CD14-positive monocyte (primary cell): Measurements from ENCODE around the gene RBMS1. TPM values are rescaled to one million over a fixed set of nuclear protein-coding genes. Genes with fewer than 3 reads are reported as not detected.

ENCODE experiments used
- DNase-seq, 3 donors: peaks; one replicate each; pipeline ENCODE4 v3.0.0-alpha.2; 2011 to 2022
- H2AFZ ChIP-seq: 2 replicates; pipeline ENCODE4 v1.6.0; 2012; ENCODE audit warnings: mild to moderate bottlenecking, low read depth, low read length, inconsistent platforms; ENCODE audit not compliant: insufficient read depth, poor library complexity, severe bottlenecking
- H3K27ac ChIP-seq, 2 donors: 1 replicate in 1 of 2; 2 replicates in 1 of 2; pipeline ENCODE4 v1.5.1; 2012 to 2013; ENCODE audit warnings: low read length in 2 of 2, control low read depth in 1 of 2, inconsistent platforms in 1 of 2, low read depth in 1 of 2, mild to moderate bottlenecking in 1 of 2
- H3K27me3 ChIP-seq, 2 donors: one replicate each; pipeline versions ENCODE4 v1.6.0 to v1.6.1; 2011 to 2013; ENCODE audit warnings: low read length in 2 of 2; ENCODE audit not compliant: control insufficient read depth in 2 of 2, insufficient read depth in 2 of 2
- H3K36me3 ChIP-seq, 2 donors: replicated peaks in 1 of 2; 1 replicate in 1 of 2; 2 replicates in 1 of 2; pipeline versions ENCODE4 v1.5.1 to v1.6.1; 2012 to 2013; ENCODE audit warnings: low read length in 2 of 2, control low read depth in 1 of 2, inconsistent platforms in 1 of 2, mild to moderate bottlenecking in 1 of 2; ENCODE audit not compliant: insufficient read depth in 2 of 2, control insufficient read depth in 1 of 2
- H3K4me1 ChIP-seq, 2 donors: 1 replicate in 1 of 2; 2 replicates in 1 of 2; pipeline versions ENCODE4 v1.5.1 to v1.6.1; 2012 to 2013; ENCODE audit warnings: low read length in 2 of 2, control low read depth in 1 of 2, inconsistent platforms in 1 of 2, mild to moderate bottlenecking in 1 of 2, moderate library complexity in 1 of 2; ENCODE audit not compliant: insufficient read depth in 2 of 2, control insufficient read depth in 1 of 2
- H3K4me2 ChIP-seq: replicated peaks from 2 replicates; pipeline ENCODE3; 2012; ENCODE audit warnings: low read length, moderate library complexity, mild to moderate bottlenecking; ENCODE audit not compliant: poor library complexity, severe bottlenecking; ENCODE audit errors: extremely low read depth
- H3K4me3 ChIP-seq, 3 experiments: fragments of 200-600 bp in 1 of 3; sonication (generic) in 1 of 3; replicated peaks in 1 of 3; 1 replicate in 2 of 3; 2 replicates in 1 of 3; pipeline ENCODE4 v1.5.1; 2011 to 2013; ENCODE audit warnings: low read length in 3 of 3, mild to moderate bottlenecking in 3 of 3, control low read depth in 2 of 3, low read depth in 2 of 3, inconsistent platforms in 1 of 3, moderate library complexity in 1 of 3
- H3K79me2 ChIP-seq: 2 replicates; pipeline ENCODE4 v1.6.0; 2012; ENCODE audit warnings: mild to moderate bottlenecking, control low read depth, inconsistent platforms, low read length, moderate library complexity; ENCODE audit not compliant: insufficient read depth
- H3K9ac ChIP-seq: 2 replicates; pipeline ENCODE4 v1.6.0; 2017; ENCODE audit warnings: low read length, mild to moderate bottlenecking; ENCODE audit not compliant: insufficient read depth, poor library complexity, severe bottlenecking
- H3K9me3 ChIP-seq, 2 donors: replicated peaks in 1 of 2; 1 replicate in 1 of 2; 2 replicates in 1 of 2; pipeline versions ENCODE4 v1.5.1 to v1.6.1; 2012 to 2013; ENCODE audit warnings: low read length in 2 of 2, control low read depth in 1 of 2; ENCODE audit not compliant: control insufficient read depth in 1 of 2, insufficient read depth in 1 of 2
- H4K20me1 ChIP-seq: 2 replicates; pipeline ENCODE4 v1.6.0; 2012; ENCODE audit warnings: mild to moderate bottlenecking, low read length, control low read depth, moderate library complexity; ENCODE audit not compliant: insufficient read depth
- H3K27ac Mint-ChIP-seq, 7 donors: one replicate each; pipeline ENCODE4 v1.8.0; 2020; ENCODE audit warnings: mild to moderate bottlenecking in 7 of 7, mixed read lengths in 7 of 7, moderate library complexity in 6 of 7, inconsistent platforms in 2 of 7
- H3K27me3 Mint-ChIP-seq, 3 donors: one replicate each; pipeline ENCODE4 v1.8.0; 2021 to 2022; ENCODE audit warnings: low read depth in 3 of 3, mild to moderate bottlenecking in 3 of 3, mixed read lengths in 3 of 3, moderate library complexity in 3 of 3, inconsistent platforms in 1 of 3
- H3K36me3 Mint-ChIP-seq, 2 donors: one replicate each; pipeline ENCODE4 v1.8.0; 2020; ENCODE audit warnings: mixed read lengths in 2 of 2, inconsistent platforms in 1 of 2, mild to moderate bottlenecking in 1 of 2
- H3K4me1 Mint-ChIP-seq: one replicate; pipeline ENCODE4 v1.8.0; 2020; ENCODE audit warnings: mild to moderate bottlenecking, mixed read lengths
- H3K4me3 Mint-ChIP-seq, 2 donors: one replicate each; pipeline ENCODE4 v1.8.0; 2020; ENCODE audit warnings: mild to moderate bottlenecking in 2 of 2, mixed read lengths in 2 of 2, moderate library complexity in 1 of 2
- H3K9me3 Mint-ChIP-seq, 7 donors: one replicate each; pipeline ENCODE4 v1.8.0; 2020 to 2022; ENCODE audit warnings: mixed read lengths in 7 of 7, mild to moderate bottlenecking in 6 of 7, moderate library complexity in 6 of 7, inconsistent platforms in 2 of 7
- WGBS: methylation state at CpG from one replicate; pipeline ENCODE4 v1.1.5; 2013; ENCODE audit warnings: missing lambda C conversion rate; ENCODE audit not compliant: insufficient coverage; 5-methylcytosine and 5-hydroxymethylcytosine counted together
- intact Hi-C, 2 donors: fragments of 100-400 bp; cut with micrococcal nuclease; formaldehyde crosslinking; loops; one replicate each; pipeline versions ENCODE4 v1.15.0 to v1.15.1; 2023
- polyA plus RNA-seq, 3 donors: library from polyadenylated mRNA; depleted of rRNA in 1 of 3; unstranded in 2 of 3; stranded (reverse) in 1 of 3; fragments of 300-500 nt in 2 of 3; fragments of >200 nt in 1 of 3; fragmentation: Illumina TruSeq in 2 of 3; gene quantifications; 1 replicate in 2 of 3; 2 replicates in 1 of 3; pipeline ENCODE4 v1.2.3, GENCODE V29; 2012 to 2021
- TF ChIP-seq, protein P1 (sequence below): fragments of 200-600 bp; IDR thresholded peaks from one replicate; pipeline ENCODE4 v1.8.0; 2022; ENCODE audit warnings: antibody characterized with exemption, mild to moderate bottlenecking

RBMS1 gene
- polyA plus RNA-seq, 3 donors: 88.2 to 91.2 (median 89.4) TPM

DNA sequence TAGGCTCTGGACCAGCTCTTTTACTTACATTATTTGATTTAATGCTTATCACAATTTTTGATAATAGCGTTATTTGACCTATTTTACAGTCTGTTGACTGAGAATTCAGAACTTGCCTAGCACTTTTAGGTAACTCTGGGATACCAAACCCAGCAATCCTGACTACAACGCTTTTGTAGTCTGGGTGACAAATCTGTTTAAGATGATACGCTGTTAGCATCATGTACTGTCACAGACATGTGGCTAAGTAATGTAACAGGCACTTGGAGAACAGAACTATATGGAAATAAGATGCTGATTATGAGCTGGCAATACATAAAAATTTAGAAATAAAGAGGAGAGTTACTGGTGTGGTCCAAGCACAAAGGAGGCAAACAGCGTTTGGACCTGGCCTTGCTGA lies 130.6 kb downstream of the RBMS1 start:
- Histone ChIP-seq H3K4me2 (no peak overlapping the region), H4K20me1 (peaks cover 99% of the 10 kb centered on the region), H3K4me3 (no peak overlapping the region), H3K36me3 (peaks cover 5 to 30% of the 10 kb centered on the region in 2 donors), H2AFZ (no peak overlapping the region), H3K27ac (peak overlapping the region; percentile 27 to 71), H3K27me3 (no peaks in the 10 kb centered on the region), H3K9me3 (no peaks in the 10 kb centered on the region), H3K79me2 (peaks cover 100% of the 10 kb centered on the region), H3K9ac (no peak overlapping the region), H3K4me1 (peaks cover 28 to 53% of the 10 kb centered on the region in 2 donors)
- TF ChIP-seq, protein P1, sequence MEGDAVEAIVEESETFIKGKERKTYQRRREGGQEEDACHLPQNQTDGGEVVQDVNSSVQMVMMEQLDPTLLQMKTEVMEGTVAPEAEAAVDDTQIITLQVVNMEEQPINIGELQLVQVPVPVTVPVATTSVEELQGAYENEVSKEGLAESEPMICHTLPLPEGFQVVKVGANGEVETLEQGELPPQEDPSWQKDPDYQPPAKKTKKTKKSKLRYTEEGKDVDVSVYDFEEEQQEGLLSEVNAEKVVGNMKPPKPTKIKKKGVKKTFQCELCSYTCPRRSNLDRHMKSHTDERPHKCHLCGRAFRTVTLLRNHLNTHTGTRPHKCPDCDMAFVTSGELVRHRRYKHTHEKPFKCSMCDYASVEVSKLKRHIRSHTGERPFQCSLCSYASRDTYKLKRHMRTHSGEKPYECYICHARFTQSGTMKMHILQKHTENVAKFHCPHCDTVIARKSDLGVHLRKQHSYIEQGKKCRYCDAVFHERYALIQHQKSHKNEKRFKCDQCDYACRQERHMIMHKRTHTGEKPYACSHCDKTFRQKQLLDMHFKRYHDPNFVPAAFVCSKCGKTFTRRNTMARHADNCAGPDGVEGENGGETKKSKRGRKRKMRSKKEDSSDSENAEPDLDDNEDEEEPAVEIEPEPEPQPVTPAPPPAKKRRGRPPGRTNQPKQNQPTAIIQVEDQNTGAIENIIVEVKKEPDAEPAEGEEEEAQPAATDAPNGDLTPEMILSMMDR: no peak
- 92% methylated on average over 1 of the region's 4 CpGs for WGBS
- Mint-ChIP-seq H3K9me3 (no peaks in the 10 kb centered on the region), H3K27me3 (no peaks in the 10 kb centered on the region), H3K4me3 (no peak overlapping the region), H3K4me1 (peaks cover 50% of the 10 kb centered on the region), H3K36me3 (peaks cover 44 to 60% of the 10 kb centered on the region in 2 donors), H3K27ac (peak overlapping the region; percentile 77 to 93 (median 88))
- intact Hi-C loops: no loop called here
- peak in 1 of 3 donors; percentile 36 for DNase-seq

DNA sequence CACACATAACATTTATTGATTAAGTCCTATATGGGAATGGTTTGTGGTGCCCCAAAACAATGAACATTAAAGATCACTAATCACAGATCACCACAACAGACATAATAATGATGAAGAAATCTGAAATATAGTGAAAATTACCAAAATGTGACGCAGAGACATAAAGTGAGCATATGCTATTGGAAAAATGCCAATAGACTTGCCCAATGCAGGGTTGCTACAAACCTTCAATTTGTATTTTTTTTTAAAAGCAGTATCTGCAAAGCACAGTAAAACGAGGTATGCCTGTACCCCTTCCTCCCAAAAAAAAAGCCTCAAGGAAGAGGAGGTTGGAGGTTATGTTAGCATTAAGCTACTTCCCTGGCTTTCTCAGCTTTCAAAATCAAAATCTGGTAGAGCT lies 131.1 kb downstream of the RBMS1 start:
- Histone ChIP-seq H3K9me3 (no peaks in the 10 kb centered on the region), H3K4me3 (no peak overlapping the region), H3K27me3 (no peaks in the 10 kb centered on the region), H3K27ac (peak overlapping the region in 1 of 2 donors; percentile 71), H4K20me1 (peaks cover 99% of the 10 kb centered on the region), H3K4me1 (peaks cover 26 to 53% of the 10 kb centered on the region in 2 donors), H3K79me2 (peaks cover 100% of the 10 kb centered on the region), H3K36me3 (peaks cover 5 to 30% of the 10 kb centered on the region in 2 donors), H3K4me2 (no peak overlapping the region), H2AFZ (no peak overlapping the region), H3K9ac (no peak overlapping the region)
- intact Hi-C loops: no loop called here
- TF ChIP-seq, protein P1: no peak
- Mint-ChIP-seq H3K27ac (peak overlapping the region; percentile 76 to 91 (median 87)), H3K27me3 (no peaks in the 10 kb centered on the region), H3K9me3 (no peaks in the 10 kb centered on the region), H3K4me1 (peaks cover 51% of the 10 kb centered on the region), H3K36me3 (peaks cover 45 to 60% of the 10 kb centered on the region in 2 donors), H3K4me3 (no peak overlapping the region)
- WGBS: no CpG with 5 or more reads among the region's 2 CpGs
- DNase-seq: peak; percentile 45 to 68 (median 59)
